Natural killer cell (primary cell): ENCODE results near the gene WDR3. TPM values are rescaled to one million over a fixed set of nuclear protein-coding genes. Genes with fewer than 3 reads are reported as not detected.

ENCODE experiments used
- ATAC-seq, 3 donors: fragments of 150-1000 bp in 2 of 3; fragments of 200-7000 bp in 1 of 3; cut with Tn5 transposase; 1 replicate in 1 of 3; 2 replicates in 2 of 3; pipeline ENCODE4 v1.10.0; 2021; ENCODE audit warnings: mild to moderate bottlenecking in 2 of 3, moderate library complexity in 2 of 3
- DNase-seq, 2 donors: peaks; one replicate each; pipeline versions ENCODE4 v3.0.0 to v3.0.0-alpha.2; 2013 to 2021; ENCODE audit warnings: mixed read lengths in 1 of 2
- H3K27ac ChIP-seq: one replicate; pipeline ENCODE4 v1.5.1; 2013; ENCODE audit warnings: mild to moderate bottlenecking, low read length
- H3K27me3 ChIP-seq: one replicate; pipeline ENCODE4 v1.6.1; 2013; ENCODE audit warnings: low read length; ENCODE audit not compliant: control insufficient read depth, insufficient read depth
- H3K36me3 ChIP-seq: one replicate; pipeline ENCODE4 v1.6.1; 2013; ENCODE audit warnings: low read length; ENCODE audit not compliant: control insufficient read depth, insufficient read depth
- H3K4me1 ChIP-seq: one replicate; pipeline ENCODE4 v1.6.1; 2013; ENCODE audit warnings: low read length; ENCODE audit not compliant: control insufficient read depth, insufficient read depth
- H3K4me3 ChIP-seq: one replicate; pipeline ENCODE4 v1.5.1; 2013; ENCODE audit warnings: low read length
- H3K9me3 ChIP-seq: one replicate; pipeline ENCODE4 v1.6.1; 2013; ENCODE audit warnings: low read length; ENCODE audit not compliant: control insufficient read depth, insufficient read depth
- H3K27ac Mint-ChIP-seq, 2 donors: one replicate each; pipeline ENCODE4 v1.8.0; 2022; ENCODE audit warnings: mild to moderate bottlenecking in 2 of 2, mixed read lengths in 2 of 2, moderate library complexity in 1 of 2
- H3K27me3 Mint-ChIP-seq, 2 donors: one replicate each; pipeline ENCODE4 v1.8.0; 2022; ENCODE audit warnings: low read depth in 2 of 2, mixed read lengths in 2 of 2
- H3K36me3 Mint-ChIP-seq: one replicate; pipeline ENCODE4 v1.8.0; 2022; ENCODE audit warnings: mixed read lengths
- H3K4me1 Mint-ChIP-seq, 2 donors: one replicate each; pipeline ENCODE4 v1.8.0; 2022; ENCODE audit warnings: mixed read lengths in 2 of 2
- H3K4me3 Mint-ChIP-seq: one replicate; pipeline ENCODE4 v1.8.0; 2022; ENCODE audit warnings: mild to moderate bottlenecking, moderate library complexity, mixed read lengths
- H3K9me3 Mint-ChIP-seq, 2 donors: one replicate each; pipeline ENCODE4 v1.8.0; 2022; ENCODE audit warnings: mixed read lengths in 2 of 2
- CTCF ChIP-seq: fragments of 200-600 bp; IDR thresholded peaks from one replicate; pipeline ENCODE4 v1.8.0; 2022; ENCODE audit warnings: antibody characterized with exemption
- WGBS: methylation state at CpG from one replicate; pipeline ENCODE4 v1.1.7; 2013; ENCODE audit warnings: missing lambda C conversion rate; ENCODE audit not compliant: insufficient coverage; 5-methylcytosine and 5-hydroxymethylcytosine counted together
- intact Hi-C: fragments of 100-400 bp; cut with micrococcal nuclease; formaldehyde crosslinking; loops from one replicate; pipeline ENCODE4 v1.14.2; 2022
- total RNA-seq, 4 donors: library from RNA; stranded (reverse); fragments of 120-200 nt in 1 of 4; gene quantifications; one replicate each; pipeline versions ENCODE4 v1.2.3 to v1.2.4, GENCODE V29; 2013 to 2022

Gene WDR3
- total RNA-seq, 3 donors from 2014 or later (not counting 1 experiment from before 2014, with no cell fraction given): 7.2 to 13.0 (median 8.3) TPM

GRCh38 chr1:117970252-117970651, 40.7 kb downstream of the WDR3 start:
- WGBS: 96% methylated on average over 9 of the region's 9 CpGs
- no peak for TF ChIP-seq CTCF
- ATAC-seq (no peak), DNase-seq (no peak)
- Mint-ChIP-seq H3K27me3 (peaks cover 0 to 26% of the 10 kb centered on the region in 2 donors), H3K27ac (no peak overlapping the region), H3K9me3 (no peaks in the 10 kb centered on the region), H3K4me3 (no peak overlapping the region), H3K4me1 (no peaks in the 10 kb centered on the region), H3K36me3 (no peaks in the 10 kb centered on the region)
- H3K4me3 ChIP-seq: no peak overlapping the region
- no peak overlapping the region for H3K27ac ChIP-seq
- no peaks in the 10 kb centered on the region for H3K4me1 ChIP-seq
- intact Hi-C loops: no loop called here
- no peaks in the 10 kb centered on the region for H3K9me3 ChIP-seq
- no peaks in the 10 kb centered on the region for H3K36me3 ChIP-seq
- H3K27me3 ChIP-seq: no peaks in the 10 kb centered on the region

GRCh38 chr1:117971777-117972176, 42.2 kb downstream of the WDR3 start:
- peaks cover 0 to 26% of the 10 kb centered on the region in 2 donors for H3K27me3 Mint-ChIP-seq
- DNase-seq: no peak
- H3K9me3 Mint-ChIP-seq: no peaks in the 10 kb centered on the region
- no peak overlapping the region for H3K27ac Mint-ChIP-seq
- no peak overlapping the region for H3K4me3 Mint-ChIP-seq
- no peak overlapping the region for H3K4me3 ChIP-seq
- intact Hi-C loops: no loop called here
- no peak for ATAC-seq
- H3K27me3 ChIP-seq: no peaks in the 10 kb centered on the region
- H3K4me1 ChIP-seq: no peaks in the 10 kb centered on the region
- no peaks in the 10 kb centered on the region for H3K9me3 ChIP-seq
- H3K27ac ChIP-seq: no peak overlapping the region
- H3K36me3 Mint-ChIP-seq: no peaks in the 10 kb centered on the region
- no peaks in the 10 kb centered on the region for H3K4me1 Mint-ChIP-seq
- no peak for TF ChIP-seq CTCF
- no peaks in the 10 kb centered on the region for H3K36me3 ChIP-seq

- H3K36me3 ChIP-seq: no peaks in the 10 kb centered on the region
- no peak overlapping the region for H3K27ac Mint-ChIP-seq
- H3K4me1 Mint-ChIP-seq: no peaks in the 10 kb centered on the region
- H3K36me3 Mint-ChIP-seq: no peaks in the 10 kb centered on the region
- no peak overlapping the region for H3K4me3 Mint-ChIP-seq
- no peak overlapping the region for H3K4me3 ChIP-seq
- no peaks in the 10 kb centered on the region for H3K9me3 Mint-ChIP-seq
- H3K27me3 ChIP-seq: no peaks in the 10 kb centered on the region
- TF ChIP-seq CTCF: no peak
- H3K27me3 Mint-ChIP-seq: peaks cover 0 to 17% of the 10 kb centered on the region in 2 donors
- H3K4me1 ChIP-seq: no peaks in the 10 kb centered on the region
- no peak for DNase-seq
- no peaks in the 10 kb centered on the region for H3K9me3 ChIP-seq
- peak in 1 of 3 donors; percentile 5 for ATAC-seq
- 74% methylated on average over 3 of the region's 3 CpGs for WGBS
- intact Hi-C loops: no loop called here
- H3K27ac ChIP-seq: no peak overlapping the region
Observed at GRCh38 chr1:117976381-117976780, 46.8 kb downstream of the WDR3 start.

GRCh38 chr1:117981455-117982192, 52.1 kb downstream of the WDR3 start:
- ATAC-seq (no peak), DNase-seq (no peak)
- no peak overlapping the region for H3K4me3 ChIP-seq
- H3K27me3 ChIP-seq: no peaks in the 10 kb centered on the region
- no peak overlapping the region for H3K27ac ChIP-seq
- peaks cover 0 to 2% of the 10 kb centered on the region in 2 donors for H3K9me3 Mint-ChIP-seq
- 95% methylated on average over 2 of the region's 5 CpGs for WGBS
- TF ChIP-seq CTCF: no peak
- H3K4me3 Mint-ChIP-seq: no peak overlapping the region
- intact Hi-C loops: no loop called here
- H3K9me3 ChIP-seq: no peaks in the 10 kb centered on the region
- peaks cover 8 to 13% of the 10 kb centered on the region in 2 donors for H3K27me3 Mint-ChIP-seq
- no peaks in the 10 kb centered on the region for H3K4me1 ChIP-seq
- no peaks in the 10 kb centered on the region for H3K4me1 Mint-ChIP-seq
- no peaks in the 10 kb centered on the region for H3K36me3 Mint-ChIP-seq
- no peak overlapping the region for H3K27ac Mint-ChIP-seq
- H3K36me3 ChIP-seq: no peaks in the 10 kb centered on the region
